ENCODE data around the gene POU3F1.
A peak's percentile ranks its signal among the peaks of the same experiment; 100 is the strongest.
"Not testable (repeated sequence)": the region's sequence is repeated elsewhere in the genome, so short reads cannot be mapped to it uniquely, and the experiment has no call there.

The POU3F1 gene

DNA sequence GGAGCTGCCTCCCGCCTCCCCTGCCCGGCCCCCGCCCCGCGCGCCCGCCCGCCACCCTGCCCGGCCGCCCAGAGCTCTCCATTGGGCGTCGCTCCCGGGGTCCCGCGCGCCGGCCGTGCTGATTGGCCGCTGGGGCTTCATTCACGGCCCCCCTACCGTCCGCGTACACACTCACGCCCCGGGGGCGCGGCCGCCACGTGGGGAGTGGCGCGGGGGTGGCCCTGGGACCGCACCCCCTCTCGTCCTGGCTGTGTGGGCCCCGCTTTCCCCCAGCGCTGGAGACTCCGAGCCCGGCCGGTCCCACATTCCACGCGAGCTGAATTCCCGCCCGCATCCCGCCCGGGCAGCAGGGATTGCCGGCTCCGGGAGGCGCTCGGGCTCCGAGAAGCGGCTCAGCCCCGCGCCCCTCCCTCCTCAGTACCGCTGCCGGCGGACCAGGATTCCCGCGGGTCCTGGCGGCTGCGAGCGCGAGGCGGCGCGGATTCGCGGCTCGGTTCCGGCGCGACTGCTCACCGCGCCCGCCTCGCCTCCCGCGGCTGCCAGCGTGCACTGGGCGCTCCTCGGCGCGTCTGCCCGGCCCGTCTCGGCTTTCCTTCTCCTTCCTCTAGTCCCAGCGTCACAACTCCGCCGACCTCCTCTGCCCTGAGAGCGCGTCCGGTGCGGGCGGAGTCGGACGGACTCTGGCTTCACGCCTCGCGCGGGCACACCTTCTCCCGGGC is 450 bp upstream of the POU3F1 start:
- peak; percentile 19 for DNase-seq

GRCh38 chr1:38045401-38046332 is 926 bp downstream of the POU3F1 start:
- no peak for DNase-seq

- no peak for DNase-seq
Measured at GRCh38 chr1:38044221-38045215, 2.1 kb downstream of the POU3F1 start.

DNA sequence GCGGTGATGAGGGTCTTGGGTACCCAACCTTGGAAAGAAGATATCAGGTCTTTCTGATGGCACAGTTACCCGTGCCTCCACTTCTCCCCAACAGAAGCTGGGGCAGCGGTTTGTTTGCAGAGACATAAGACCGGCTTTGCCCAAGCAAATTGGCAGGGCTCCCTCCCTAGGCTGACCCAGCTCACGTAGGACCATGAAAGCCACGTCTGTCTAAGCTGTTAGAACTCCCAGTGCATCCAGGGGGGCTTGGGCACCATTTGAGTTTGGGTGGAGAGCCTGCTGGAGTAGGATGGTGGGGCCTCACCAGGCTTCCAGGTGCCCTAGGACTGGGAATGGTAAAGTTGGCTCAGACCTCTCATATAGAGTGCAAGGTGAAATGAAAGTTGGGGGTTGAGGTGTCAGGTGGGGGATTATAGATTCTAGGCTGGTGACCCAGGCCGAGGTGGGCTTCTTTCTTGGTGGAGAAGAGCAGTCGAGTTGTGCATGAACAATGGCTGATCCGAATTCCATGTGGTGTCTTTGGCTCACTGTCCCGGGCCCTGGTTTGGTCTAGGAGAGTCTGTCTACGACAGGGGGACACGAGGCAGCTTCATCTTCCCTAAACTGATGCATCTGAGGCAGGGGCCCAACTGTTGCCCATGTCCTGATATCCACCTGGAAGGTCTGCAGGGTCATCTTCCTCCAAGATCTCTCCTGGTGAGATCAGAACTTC is 3.4 kb downstream of the POU3F1 start:
- no peak for DNase-seq

DNA sequence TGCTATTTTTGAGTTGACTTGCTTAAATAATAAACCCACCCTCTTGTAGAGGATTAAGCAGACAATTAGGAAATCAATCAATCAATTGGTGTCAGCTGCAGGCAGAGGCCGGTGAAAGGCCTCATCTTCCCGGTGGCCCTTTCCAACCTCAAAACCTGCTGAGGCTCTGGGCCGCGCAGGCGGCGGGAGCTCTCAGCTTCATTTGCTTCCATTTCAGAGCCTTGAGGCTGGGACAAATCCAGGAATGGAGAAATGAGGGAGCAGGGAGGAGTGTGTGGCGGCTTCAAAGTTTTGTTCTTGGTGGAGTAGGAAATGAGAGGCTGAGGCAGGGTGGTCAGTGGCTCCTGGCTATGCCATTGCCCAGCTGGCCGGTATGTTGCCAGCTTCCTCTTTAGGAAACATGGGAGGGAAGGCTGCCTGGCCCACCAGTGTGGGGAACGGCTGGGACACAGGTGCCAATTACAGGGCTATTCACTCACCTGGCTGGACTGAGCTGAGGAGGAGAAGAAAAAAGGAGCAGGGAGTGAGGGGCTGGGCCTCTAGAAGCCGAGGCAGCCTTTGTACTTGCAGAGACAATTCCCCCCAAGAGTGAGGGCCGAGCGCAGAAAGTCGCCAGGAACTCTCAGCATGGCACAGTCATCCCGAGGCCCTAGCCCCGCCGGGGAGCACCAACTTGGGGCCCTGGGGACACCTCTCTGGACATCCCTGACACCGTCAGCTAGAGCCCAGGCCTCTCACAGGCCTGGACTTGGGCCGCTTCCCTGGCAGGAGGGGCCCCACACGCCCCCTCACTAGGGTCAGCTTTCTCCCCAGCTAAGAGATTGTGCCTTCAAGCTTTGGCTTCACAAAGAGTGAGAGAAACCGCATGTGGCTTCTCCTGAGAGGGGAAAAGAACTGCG is 4.4 kb downstream of the POU3F1 start:
- DNase-seq: no peak

- DNase-seq: no peak
Measured at GRCh38 chr1:38039331-38040088, 7.1 kb downstream of the POU3F1 start.

- no peak for DNase-seq
Measured at GRCh38 chr1:38038861-38039260, 7.7 kb downstream of the POU3F1 start.

DNA sequence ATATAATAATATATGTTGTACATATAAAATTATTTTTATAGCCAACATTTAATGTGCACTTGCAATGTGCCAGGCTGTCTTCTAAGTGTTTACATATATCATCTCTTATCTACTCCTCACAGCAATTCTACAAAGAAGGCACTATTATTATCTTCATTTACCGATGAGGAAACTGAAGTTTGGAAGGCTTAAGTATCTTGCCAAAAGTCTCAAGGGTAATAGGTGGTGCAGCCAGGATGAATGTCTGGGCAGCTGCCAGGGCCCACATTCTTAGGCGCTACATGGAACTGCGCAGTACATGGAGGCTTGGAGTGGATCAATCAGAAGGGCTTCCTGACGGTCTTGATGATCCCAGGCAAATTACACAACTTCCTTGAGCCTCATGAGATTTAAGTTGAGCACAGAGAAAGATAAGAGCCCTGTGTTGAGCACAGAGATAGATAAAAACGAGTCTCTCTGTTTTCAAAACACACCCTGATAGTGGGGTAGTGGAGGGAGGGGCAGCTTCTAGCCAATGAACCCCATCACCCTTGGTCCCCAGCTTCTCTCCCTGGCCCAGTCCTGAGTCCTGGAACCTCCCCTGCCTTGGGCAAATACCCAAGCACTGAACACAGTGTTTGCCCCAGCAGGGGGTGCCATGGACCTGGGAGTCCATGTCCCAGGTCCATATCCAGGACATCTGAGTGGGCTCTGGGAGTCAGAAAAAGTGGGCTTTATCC is 9.2 kb downstream of the POU3F1 start:
- no peak for DNase-seq

DNA sequence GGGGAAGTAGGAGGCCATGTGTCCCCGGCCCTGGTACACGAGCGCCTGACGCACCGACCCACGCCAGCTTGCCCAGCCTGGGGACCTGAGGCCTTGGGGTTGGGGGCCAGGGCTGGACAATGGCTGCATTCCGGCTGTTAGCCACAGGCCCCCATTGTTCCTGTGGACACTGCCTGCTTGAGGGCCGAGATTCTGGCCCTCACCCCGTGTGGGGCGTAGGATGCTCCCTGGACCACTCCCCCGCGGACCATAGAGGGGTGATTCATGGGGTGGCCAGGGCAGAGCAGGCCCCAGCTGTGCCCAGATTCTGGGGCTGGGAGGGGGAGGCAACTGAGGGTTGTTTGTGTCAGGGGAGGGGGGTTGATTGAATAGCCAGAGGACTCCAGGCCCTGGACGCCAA is 11.7 kb downstream of the POU3F1 start:
- DNase-seq: no peak

DNA sequence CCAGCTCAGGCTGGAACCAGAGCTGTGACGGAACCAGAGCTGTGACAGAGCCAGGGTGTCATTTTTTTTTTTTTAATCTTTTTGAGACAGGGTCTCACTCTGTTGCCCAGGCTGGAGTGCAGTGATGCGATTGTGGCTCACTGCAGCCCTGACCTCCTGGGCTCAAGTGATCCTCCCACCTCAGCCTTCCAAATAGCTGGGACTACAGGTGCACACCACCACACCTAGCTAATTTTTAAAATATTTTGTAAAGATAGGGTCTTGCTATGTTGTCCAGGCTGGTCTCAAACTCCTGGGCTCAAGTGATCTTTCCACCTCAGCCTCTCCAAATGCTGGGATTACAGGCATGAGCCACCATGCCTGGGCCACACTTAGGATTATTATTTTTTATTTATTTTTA is 13.6 kb downstream of the POU3F1 start:
- DNase-seq: not testable (repeated sequence)

DNA sequence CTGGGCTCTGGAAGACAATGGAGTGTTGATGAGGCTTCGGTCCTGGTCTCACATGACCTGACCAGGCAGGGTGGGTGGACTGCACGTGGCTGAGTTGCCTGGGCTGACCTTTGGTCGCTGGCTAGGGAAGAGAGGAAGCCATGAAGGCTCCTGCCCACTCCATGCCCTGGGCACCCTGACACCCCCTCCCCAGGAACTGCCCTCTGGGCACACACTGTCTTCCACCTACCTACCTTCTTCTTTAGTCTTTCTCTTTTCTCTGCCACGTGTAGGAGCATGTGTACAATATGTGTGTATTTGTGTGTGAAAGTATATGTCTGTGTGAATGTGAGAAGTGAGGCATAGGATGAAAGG is 15.1 kb downstream of the POU3F1 start:
- no peak for DNase-seq

GRCh38 chr1:38030596-38031512 is 15.7 kb downstream of the POU3F1 start:
- DNase-seq: no peak

DNA sequence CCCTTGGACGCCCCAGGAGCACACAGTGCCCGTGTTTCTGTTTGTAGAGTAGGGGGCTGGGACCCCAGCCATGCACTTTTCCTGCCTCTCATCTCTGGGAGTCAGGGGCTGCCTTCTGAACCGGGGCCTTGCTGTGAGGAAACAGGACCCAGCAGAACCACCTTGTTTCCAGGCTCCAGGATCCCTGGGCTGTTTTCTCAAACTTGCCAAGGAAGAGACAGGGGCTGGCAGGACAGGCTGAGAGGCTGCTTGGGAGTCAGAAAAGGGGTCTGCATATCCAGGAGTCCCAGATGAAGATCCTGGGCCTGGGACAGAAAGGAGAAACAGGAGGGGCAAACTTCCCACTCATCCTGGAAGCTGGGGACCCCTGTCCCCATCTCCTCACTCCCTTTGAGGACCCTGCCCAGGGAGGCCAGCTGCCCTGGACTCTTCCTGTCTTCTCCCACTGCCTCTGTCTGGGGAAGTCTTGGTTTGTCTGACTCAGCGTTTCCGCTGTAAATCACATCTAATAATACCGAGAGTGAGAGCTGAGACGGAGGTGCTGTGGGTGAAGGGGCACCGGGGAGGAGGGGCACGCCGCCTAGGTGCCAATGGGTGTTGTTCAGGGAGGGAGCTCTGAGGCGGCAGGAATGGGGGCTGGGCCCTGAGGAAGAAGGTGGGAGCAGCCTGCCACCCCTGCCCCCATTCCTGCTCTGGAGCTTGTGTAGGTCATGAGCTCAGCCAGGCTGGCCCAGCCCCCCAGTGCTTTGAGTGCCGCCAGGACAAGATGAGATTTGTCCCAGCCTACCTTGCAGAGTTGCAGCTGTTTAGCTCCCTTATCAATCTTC is 16.7 kb downstream of the POU3F1 start:
- no peak for DNase-seq

- peak; percentile 55 for DNase-seq
Measured at GRCh38 chr1:38029081-38029681, 17.4 kb downstream of the POU3F1 start.

DNA sequence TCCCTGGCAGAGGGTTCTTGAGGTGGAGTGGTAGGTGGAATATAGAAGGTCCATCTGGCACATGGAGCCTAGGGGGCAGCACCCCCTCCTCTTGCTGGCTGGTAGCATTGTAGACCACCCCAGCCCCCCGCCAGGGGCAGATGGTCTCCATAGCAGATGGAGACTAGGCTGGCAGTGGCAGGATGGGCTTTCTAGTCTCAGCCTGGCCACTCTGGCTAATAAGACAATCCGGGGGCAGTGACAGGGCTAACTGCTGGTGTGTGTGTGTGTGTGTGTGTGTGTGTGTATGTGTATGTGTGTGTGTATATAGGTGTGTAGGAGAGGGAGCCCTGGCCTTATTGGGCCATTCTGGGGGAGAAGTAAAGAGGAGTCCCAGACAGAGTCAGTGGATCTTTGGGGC is 17.9 kb downstream of the POU3F1 start:
- DNase-seq: no peak

DNA sequence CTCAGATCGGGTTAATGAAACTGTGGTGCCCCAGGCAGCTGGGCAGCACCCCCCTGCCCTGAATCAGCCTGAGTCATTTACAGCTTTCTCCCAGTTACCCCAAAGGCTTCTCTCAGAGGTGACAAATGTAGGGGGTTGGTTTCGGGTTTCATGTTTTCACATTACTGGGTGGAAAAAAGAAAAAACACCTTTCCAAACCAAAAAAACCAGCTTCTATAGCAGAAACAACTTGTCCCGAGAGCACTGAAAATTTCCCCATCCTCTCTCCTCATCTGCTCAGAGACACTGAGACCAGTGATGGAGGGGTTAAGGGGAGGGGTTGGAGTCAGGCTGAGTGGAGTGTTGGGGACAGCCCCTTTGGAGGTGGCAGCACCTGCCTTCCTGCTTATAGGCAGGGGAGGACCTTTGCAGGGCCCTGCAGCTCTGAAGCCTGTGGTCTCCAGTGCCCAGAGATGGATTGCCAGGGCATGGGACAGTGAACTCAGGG is 18.4 kb downstream of the POU3F1 start:
- no peak for DNase-seq
